RKO (cell line): ENCODE measurements around the gene TCF20.

Source experiments
- DNase-seq: peaks from one replicate; pipeline ENCODE4 v3.0.0-alpha.2; 2016; ENCODE audit warnings: low spot score

Gene TCF20

GRCh38 chr22:42270510-42271190 lies at the start of gene TCF20:
TSS of gene TCF20 (minus strand) at chr22:42270653. CDS start at chr22:42215305, 55,348 bp downstream.
- peak; percentile 76 for DNase-seq

GRCh38 chr22:42319386-42319785 lies 48.9 kb upstream of the TCF20 start:
- DNase-seq: no peak

- no peak for DNase-seq
These were observed 48.5 kb upstream of the TCF20 start for GRCh38 chr22:42318967-42319366.

- DNase-seq: no peak
These were observed 47.5 kb upstream of the TCF20 start for GRCh38 chr22:42317691-42318547.

- DNase-seq: no peak
These were observed 46.6 kb upstream of the TCF20 start for GRCh38 chr22:42317008-42317407.

GRCh38 chr22:42315392-42315756 lies 44.9 kb upstream of the TCF20 start:
- DNase-seq: no peak

- no peak for DNase-seq
These were observed 44.4 kb upstream of the TCF20 start for GRCh38 chr22:42314709-42315391.

- DNase-seq: no peak
These were observed 43.5 kb upstream of the TCF20 start for GRCh38 chr22:42313804-42314581.

GRCh38 chr22:42313204-42313603 lies 42.8 kb upstream of the TCF20 start:
- DNase-seq: no peak

GRCh38 chr22:42310291-42311015 lies 40.0 kb upstream of the TCF20 start:
- DNase-seq: no peak

- DNase-seq: no peak
These were observed 39.4 kb upstream of the TCF20 start for GRCh38 chr22:42309865-42310264.

GRCh38 chr22:42308892-42309468 lies 38.5 kb upstream of the TCF20 start:
- no peak for DNase-seq

GRCh38 chr22:42307806-42308563 lies 37.5 kb upstream of the TCF20 start:
- no peak for DNase-seq

GRCh38 chr22:42306010-42306409 lies 35.6 kb upstream of the TCF20 start:
- DNase-seq: no peak

GRCh38 chr22:42304324-42304790 lies 33.9 kb upstream of the TCF20 start:
- DNase-seq: no peak

GRCh38 chr22:42303396-42304323 lies 33.2 kb upstream of the TCF20 start:
- no peak for DNase-seq

GRCh38 chr22:42301742-42302102 lies 31.3 kb upstream of the TCF20 start:
- no peak for DNase-seq

- no peak for DNase-seq
These were observed 30.8 kb upstream of the TCF20 start for GRCh38 chr22:42301077-42301741.
